Measurements from ENCODE around the gene TPP2.

DNA sequence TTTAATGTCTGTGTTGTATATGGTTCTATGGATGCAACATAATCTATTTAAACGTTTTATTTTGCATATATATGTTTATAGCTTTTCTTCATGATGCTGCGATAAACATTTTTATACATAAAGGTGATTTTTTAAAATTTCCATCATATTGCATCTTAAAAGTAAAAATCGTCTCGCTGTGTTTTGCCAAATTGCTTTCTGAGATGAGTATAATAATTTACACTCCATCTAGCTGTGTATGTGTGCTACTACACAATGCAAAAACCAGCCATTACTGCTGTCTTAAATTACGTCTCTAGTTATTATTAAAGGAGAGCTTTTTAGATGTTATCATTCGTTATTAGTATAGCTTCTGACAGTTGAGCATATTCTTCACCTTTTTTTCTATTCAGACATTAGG is 60.8 kb downstream of the TPP2 start:
- TF ChIP-seq, protein P1, sequence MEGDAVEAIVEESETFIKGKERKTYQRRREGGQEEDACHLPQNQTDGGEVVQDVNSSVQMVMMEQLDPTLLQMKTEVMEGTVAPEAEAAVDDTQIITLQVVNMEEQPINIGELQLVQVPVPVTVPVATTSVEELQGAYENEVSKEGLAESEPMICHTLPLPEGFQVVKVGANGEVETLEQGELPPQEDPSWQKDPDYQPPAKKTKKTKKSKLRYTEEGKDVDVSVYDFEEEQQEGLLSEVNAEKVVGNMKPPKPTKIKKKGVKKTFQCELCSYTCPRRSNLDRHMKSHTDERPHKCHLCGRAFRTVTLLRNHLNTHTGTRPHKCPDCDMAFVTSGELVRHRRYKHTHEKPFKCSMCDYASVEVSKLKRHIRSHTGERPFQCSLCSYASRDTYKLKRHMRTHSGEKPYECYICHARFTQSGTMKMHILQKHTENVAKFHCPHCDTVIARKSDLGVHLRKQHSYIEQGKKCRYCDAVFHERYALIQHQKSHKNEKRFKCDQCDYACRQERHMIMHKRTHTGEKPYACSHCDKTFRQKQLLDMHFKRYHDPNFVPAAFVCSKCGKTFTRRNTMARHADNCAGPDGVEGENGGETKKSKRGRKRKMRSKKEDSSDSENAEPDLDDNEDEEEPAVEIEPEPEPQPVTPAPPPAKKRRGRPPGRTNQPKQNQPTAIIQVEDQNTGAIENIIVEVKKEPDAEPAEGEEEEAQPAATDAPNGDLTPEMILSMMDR (IDR thresholded peaks at IDR 0.05; ENCODE audit: poor library complexity) = no peak
- no peak for TF ChIP-seq EZH2phosphoT487 (IDR thresholded peaks at IDR 0.05; ENCODE audit: low read depth, severe bottlenecking, unreplicated experiment)
- TF ChIP-seq EZH2 (IDR thresholded peaks at IDR 0.05; ENCODE audit: borderline replicate concordance) = no peak
